Stimulated activated CD4-positive, alpha-beta T cell treated with anti-CD3 and anti-CD28 coated beads, Interleukin-15, amount 100 ng/mL, for 48 hours (primary cell): ENCODE measurements around the gene TAF1D.
A peak's percentile ranks its signal among the peaks of the same experiment; 100 is the strongest.
"Not testable (repeated sequence)": the region's sequence is repeated elsewhere in the genome, so short reads cannot be mapped to it uniquely, and the experiment has no call there.

Experiments used
- DNase-seq, 2 donors: peaks; one replicate each; pipeline ENCODE4 v3.0.0-alpha.2; 2020; ENCODE audit warnings: low read depth in 2 of 2

Gene TAF1D, protein sequence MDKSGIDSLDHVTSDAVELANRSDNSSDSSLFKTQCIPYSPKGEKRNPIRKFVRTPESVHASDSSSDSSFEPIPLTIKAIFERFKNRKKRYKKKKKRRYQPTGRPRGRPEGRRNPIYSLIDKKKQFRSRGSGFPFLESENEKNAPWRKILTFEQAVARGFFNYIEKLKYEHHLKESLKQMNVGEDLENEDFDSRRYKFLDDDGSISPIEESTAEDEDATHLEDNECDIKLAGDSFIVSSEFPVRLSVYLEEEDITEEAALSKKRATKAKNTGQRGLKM

DNA sequence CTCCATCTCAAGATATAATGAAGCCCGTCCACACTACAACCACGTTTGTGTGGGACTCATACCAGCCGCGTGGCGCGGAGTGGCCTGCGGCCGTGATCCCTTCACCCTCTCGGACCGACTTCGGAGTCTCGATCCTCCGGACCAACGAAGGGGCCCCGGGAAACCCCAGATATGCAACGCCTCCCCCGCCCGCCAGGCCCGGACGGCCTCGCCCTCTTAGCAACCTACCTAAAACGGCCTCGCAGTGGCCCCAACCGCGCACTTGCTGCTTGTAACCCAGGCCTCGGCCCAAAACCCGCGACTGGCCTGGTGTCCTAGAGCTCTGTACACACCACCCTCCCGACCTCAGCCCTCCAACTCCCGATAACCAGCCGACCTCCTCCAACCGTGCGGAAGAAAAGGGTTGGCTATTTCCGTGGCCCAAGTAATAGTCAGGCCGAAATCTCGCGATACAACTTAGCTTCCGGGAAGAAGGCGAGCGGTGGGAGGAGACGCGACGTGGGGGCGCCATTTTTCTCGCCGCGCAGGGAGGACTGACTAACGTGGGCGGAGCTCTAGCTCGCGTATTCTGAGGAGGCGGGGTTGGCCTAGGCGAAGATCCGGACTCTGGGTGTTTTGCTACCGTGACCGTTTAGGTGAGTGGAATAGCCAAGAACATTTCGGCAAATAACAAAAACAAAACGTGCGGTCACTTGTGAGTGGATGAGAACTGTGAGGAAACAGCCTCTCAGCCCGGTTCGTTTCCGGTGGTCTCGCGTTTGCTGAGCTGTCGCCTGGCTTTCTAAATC is at the start of gene TAF1D, which contains the start of gene C11orf54:
TSS of gene TAF1D (minus strand) at position 402 of the 788 bp plus-strand sequence. CDS start 2,191 bp downstream, outside the sequence.
TSS of gene C11orf54 (plus strand) at position 579 of the 788 bp plus-strand sequence. CDS start 5,722 bp downstream, outside the sequence.
- peak; percentile 93 to 95 for DNase-seq

- peak; percentile 3 to 10 for DNase-seq
These were observed 43.7 kb upstream of the TAF1D start for GRCh38 chr11:93784935-93785360.

GRCh38 chr11:93784145-93784934 is 43.0 kb upstream of the TAF1D start, which contains the start of gene MED17:
TSS of gene MED17 (plus strand) at chr11:93784282. CDS start at chr11:93784514, 232 bp downstream.
- peak; percentile 81 to 88 for DNase-seq

- no peak for DNase-seq
These were observed 42.5 kb upstream of the TAF1D start for GRCh38 chr11:93783765-93784144.

GRCh38 chr11:93783362-93783761 is 42.1 kb upstream of the TAF1D start:
- DNase-seq, result no peak

GRCh38 chr11:93775289-93775688 is 34.0 kb upstream of the TAF1D start:
- peak in 1 of 2 donors; percentile 7 for DNase-seq

DNA sequence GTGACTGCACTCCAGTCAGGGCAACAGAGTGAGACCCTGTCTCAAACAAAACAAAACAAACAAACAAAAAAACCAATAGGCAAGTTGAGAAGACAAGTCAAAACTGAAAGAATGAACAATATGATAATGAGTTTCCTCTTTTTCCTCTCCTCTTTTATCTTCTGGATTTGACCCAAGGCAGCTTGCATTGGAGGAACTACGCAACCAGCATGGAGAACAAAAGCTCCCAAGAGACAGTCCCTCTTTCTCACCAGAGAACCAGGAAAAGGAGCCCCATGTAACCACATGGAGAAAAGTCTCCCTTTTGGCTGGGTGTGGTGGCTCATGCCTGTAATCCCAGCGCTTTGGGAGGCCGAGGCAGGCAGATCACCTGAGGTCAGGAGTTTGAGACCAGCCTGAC is 33.3 kb upstream of the TAF1D start:
- not testable (repeated sequence) for DNase-seq

GRCh38 chr11:93773601-93774200 is 32.4 kb upstream of the TAF1D start:
- DNase-seq, result no peak

- no peak for DNase-seq
These were observed 31.8 kb upstream of the TAF1D start for GRCh38 chr11:93773045-93773477.

GRCh38 chr11:93772123-93772522 is 30.8 kb upstream of the TAF1D start:
- DNase-seq, result no peak

DNA sequence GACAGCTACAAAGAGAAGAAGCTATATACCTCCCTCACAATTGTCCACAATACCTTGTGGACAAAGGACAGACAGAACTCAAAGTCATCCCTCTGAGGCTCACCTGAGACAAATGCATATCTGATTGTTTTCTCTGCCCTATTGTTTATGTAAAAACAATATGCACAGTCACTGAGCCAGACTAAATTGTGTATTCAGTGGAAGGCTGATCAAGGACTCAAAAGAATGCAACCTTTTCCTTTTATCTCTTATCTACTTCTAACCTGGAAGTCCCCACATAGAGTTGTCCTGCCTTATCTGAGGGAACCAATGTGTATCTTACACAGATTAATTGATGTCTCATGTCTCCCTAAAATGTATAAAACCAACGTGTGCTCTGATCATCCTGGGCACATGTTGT is 28.9 kb upstream of the TAF1D start:
- no peak for DNase-seq

GRCh38 chr11:93767018-93767417 is 25.7 kb upstream of the TAF1D start:
- DNase-seq, result no peak

DNA sequence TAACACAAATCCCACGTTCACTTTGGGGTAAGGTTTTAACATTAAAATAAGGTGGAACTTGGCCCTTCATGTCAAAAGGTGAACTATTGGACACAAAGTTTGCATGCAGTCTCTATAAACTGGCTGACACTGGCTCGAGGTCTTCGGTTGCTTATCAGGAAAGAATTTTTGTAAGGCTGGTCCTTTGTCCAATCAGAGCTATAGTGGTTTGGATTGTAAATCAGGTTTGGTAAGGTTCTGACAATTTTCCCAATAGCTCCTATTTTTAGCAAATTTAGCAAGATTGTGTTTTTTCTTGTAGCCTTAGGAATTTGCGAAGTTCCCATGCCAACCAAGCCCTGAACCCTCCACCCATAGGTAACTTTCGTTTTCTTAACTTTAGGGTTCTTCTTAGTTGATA is 25.2 kb upstream of the TAF1D start:
- DNase-seq, result no peak

- DNase-seq, result no peak
These were observed 24.3 kb upstream of the TAF1D start for GRCh38 chr11:93765551-93765950.

GRCh38 chr11:93761910-93762309 is 20.6 kb upstream of the TAF1D start:
- no peak for DNase-seq

GRCh38 chr11:93759123-93759522 is 17.8 kb upstream of the TAF1D start:
- DNase-seq, result not testable (repeated sequence)

DNA sequence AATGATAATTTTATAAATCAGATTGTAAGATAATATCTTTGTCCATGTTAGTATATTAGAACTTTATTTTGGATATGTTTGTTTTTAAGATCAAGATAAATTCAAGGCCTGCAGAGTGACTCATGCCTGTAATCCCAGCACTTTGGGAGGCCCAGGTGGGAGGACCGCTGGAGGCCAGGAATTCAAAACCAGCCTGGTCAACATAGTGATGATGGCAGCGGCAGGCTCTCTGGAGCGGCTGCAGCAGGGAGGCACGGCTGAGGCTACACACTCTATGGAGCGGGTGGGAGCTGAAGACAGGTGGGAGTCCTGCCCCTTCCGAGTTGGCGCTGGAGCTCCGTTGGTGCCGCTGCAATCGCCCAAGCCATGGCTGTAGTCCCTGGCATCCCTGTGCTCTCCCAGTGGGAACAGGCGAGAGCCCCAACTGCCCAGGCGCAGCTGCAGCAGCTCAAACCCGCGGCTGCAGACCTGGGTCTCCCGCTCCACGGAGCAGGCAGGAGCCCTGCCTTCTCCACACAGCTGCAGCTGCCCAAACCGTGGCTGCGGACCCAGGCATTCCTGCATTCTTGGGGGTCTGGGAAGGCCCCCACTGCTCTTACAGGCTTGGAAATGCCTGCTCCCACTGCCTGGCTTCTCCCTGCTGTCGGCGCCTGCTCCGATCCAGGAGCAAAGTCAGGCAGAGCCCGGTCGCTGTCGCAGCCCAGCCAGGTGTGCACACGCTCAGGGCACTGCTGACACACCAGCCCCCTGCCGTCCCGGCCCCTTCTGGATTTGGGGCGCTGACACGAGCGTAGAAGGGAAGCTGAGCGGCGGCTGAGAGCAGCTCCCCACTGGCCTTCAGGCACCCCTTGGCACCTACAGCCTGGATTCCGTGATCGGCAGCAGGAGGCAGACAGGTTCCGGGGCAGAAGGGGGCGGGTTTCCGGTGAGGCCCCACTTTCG is 16.9 kb upstream of the TAF1D start:
- no peak for DNase-seq

GRCh38 chr11:93757301-93757700 is 16.0 kb upstream of the TAF1D start:
- no peak for DNase-seq

DNA sequence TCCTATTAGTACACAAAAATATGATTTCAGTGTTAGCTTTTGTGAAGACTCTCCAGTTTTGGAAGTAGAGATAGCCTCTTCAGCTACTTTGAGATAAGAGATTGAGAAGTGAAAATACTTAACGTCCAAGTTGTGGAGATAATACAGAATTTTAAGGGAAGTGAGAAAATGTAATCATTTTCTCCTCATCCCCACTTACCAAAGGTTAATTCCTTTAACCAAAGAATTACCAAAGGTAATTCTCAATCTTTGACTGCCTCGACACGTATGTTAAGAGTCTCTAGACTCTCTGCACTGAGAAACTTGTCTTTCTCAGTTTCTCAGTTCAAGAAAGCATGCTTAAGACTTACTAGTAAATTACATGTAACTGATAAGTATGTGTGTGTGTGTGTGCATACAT is 15.5 kb upstream of the TAF1D start:
- DNase-seq, result no peak

DNA sequence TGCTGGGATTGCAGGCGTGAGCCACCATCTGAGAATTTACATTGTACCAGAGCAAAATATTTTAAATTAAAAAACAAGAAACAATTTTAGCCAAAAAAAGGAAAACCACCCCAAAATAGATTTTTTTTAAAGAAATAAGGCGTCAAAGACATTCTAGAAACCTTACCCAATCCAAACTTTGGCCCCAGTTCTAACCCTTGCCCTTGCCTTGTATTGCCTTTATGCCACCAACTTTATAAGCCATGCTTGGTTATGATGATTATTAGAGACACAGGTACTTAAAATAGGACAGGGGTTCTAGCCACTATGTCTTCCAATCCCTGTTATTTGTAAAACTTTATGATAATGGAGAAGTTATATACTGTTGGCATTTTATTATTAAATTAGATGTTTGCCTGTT is 11.9 kb upstream of the TAF1D start:
- no peak for DNase-seq
